ENCODE results near the gene RRAGB. TPM values are rescaled to one million over a fixed set of nuclear protein-coding genes. Genes with fewer than 3 reads are reported as not detected.

Gene RRAGB
- total RNA-seq, 2 donors from 2014 or later = 15.5 to 23.0 TPM

DNA sequence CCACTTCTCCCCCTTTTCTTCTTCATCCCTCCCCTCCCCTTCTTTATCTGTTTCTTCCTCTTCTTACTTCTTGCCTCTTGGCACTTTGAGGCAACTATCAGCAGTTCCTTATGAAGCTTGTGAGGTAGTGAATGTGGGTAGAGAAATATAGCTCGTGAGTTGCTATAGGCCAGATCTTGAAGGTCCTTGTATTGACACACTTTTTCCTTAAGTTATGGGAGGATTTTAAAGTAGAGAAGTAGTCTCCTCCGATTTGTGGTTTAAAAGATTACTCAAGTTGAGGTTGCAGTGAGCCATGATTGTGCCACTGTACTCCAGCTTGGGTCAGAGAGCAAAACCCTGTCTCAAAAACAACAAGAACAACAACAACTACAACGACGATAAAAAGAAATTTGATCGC lies 3.4 kb upstream of the RRAGB start:
- H3K27ac Mint-ChIP-seq = no peak overlapping the region
- H3K36me3 Mint-ChIP-seq (ENCODE audit: low read depth) = no peaks in the 10 kb centered on the region
- H3K4me3 ChIP-seq (ENCODE audit: low read length) = no peak overlapping the region
- peaks cover 85% of the 10 kb centered on the region for H3K9me3 Mint-ChIP-seq
- no peak overlapping the region for H3K4me3 Mint-ChIP-seq
- H3K9me3 ChIP-seq (ENCODE audit: control insufficient read depth, low read length) = peaks cover 13% of the 10 kb centered on the region
- no peaks in the 10 kb centered on the region for H3K36me3 ChIP-seq (ENCODE audit: control insufficient read depth, insufficient read depth, low read length)
- no peak for DNase-seq
- H3K4me1 Mint-ChIP-seq = peaks cover 6% of the 10 kb centered on the region
- H3K4me1 ChIP-seq (ENCODE audit: control insufficient read depth, insufficient read depth, low read length) = no peaks in the 10 kb centered on the region
- H3K27me3 ChIP-seq (ENCODE audit: control insufficient read depth, insufficient read depth, low read length, poor library complexity, severe bottlenecking) = no peaks in the 10 kb centered on the region
- H3K27ac ChIP-seq (ENCODE audit: low read depth, low read length) = no peak overlapping the region
- 75% methylated on average over 5 of the region's 5 CpGs; no CpG with 5 or more reads in 1 of the 2 experiments for WGBS, 2 experiments (ENCODE audit: insufficient coverage in 1 of 2, insufficient read length in 1 of 2)
- TF ChIP-seq CTCF (conservative IDR thresholded peaks at IDR 0.05) = no peak
- H3K9ac ChIP-seq (ENCODE audit: extremely low read depth, low read length, poor library complexity, severe bottlenecking) = no peak overlapping the region
- no peaks in the 10 kb centered on the region for H3K27me3 Mint-ChIP-seq (ENCODE audit: insufficient read depth)

GRCh38 chrX:55715847-55716246 lies 1.7 kb upstream of the RRAGB start:
- peaks cover 7% of the 10 kb centered on the region for H3K9me3 ChIP-seq (ENCODE audit: control insufficient read depth, low read length)
- no peaks in the 10 kb centered on the region for H3K27me3 ChIP-seq (ENCODE audit: control insufficient read depth, insufficient read depth, low read length, poor library complexity, severe bottlenecking)
- 70% methylated on average over 7 of the region's 7 CpGs; no CpG with 5 or more reads in 1 of the 2 experiments for WGBS, 2 experiments (ENCODE audit: insufficient coverage in 1 of 2, insufficient read length in 1 of 2)
- H3K27ac ChIP-seq (ENCODE audit: low read depth, low read length) = no peak overlapping the region
- Mint-ChIP-seq H3K36me3 (ENCODE audit: low read depth) (peaks cover 4% of the 10 kb centered on the region), H3K9me3 (peaks cover 78% of the 10 kb centered on the region), H3K4me1 (peaks cover 6% of the 10 kb centered on the region), H3K27ac (no peak overlapping the region), H3K27me3 (ENCODE audit: insufficient read depth) (no peaks in the 10 kb centered on the region), H3K4me3 (no peak overlapping the region)
- H3K9ac ChIP-seq (ENCODE audit: extremely low read depth, low read length, poor library complexity, severe bottlenecking) = no peak overlapping the region
- TF ChIP-seq CTCF (conservative IDR thresholded peaks at IDR 0.05) = peak; percentile 40
- peaks cover 9% of the 10 kb centered on the region for H3K36me3 ChIP-seq (ENCODE audit: control insufficient read depth, insufficient read depth, low read length)
- H3K4me3 ChIP-seq (ENCODE audit: low read length) = no peak overlapping the region
- peak; percentile 58 for DNase-seq
- H3K4me1 ChIP-seq (ENCODE audit: control insufficient read depth, insufficient read depth, low read length) = no peaks in the 10 kb centered on the region

DNA sequence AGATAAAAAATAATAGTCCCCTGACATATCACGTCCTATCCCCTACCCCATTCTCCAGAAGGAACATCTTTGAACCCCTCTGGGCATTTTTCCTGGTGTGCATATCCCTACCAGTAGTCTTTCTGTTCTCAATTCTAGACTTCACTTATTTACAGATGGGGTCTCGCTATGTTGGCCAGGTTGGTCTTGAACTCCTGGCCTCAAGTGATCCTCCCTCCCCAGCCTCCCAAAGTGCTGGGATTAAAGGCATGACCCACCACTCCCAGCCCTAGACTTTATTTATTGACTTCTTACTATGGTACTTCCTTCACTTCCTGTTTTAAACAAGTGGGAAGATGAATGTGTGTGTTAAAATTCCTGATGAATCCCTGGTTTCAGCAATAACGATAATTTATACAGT lies 612 bp upstream of the RRAGB start:
- Mint-ChIP-seq H3K27me3 (ENCODE audit: insufficient read depth) (no peaks in the 10 kb centered on the region), H3K36me3 (ENCODE audit: low read depth) (peaks cover 8% of the 10 kb centered on the region), H3K27ac (no peak overlapping the region), H3K4me3 (peak overlapping the region; percentile 79), H3K4me1 (peaks cover 10% of the 10 kb centered on the region), H3K9me3 (peaks cover 74% of the 10 kb centered on the region)
- H3K36me3 ChIP-seq (ENCODE audit: control insufficient read depth, insufficient read depth, low read length) = peaks cover 18% of the 10 kb centered on the region
- H3K9ac ChIP-seq (ENCODE audit: extremely low read depth, low read length, poor library complexity, severe bottlenecking) = no peak overlapping the region
- no peak for DNase-seq
- peaks cover 7% of the 10 kb centered on the region for H3K9me3 ChIP-seq (ENCODE audit: control insufficient read depth, low read length)
- WGBS, 2 experiments (ENCODE audit: insufficient coverage in 1 of 2, insufficient read length in 1 of 2) = 54% methylated on average over 3 of the region's 3 CpGs; no CpG with 5 or more reads in 1 of the 2 experiments
- no peaks in the 10 kb centered on the region for H3K4me1 ChIP-seq (ENCODE audit: control insufficient read depth, insufficient read depth, low read length)
- H3K4me3 ChIP-seq (ENCODE audit: low read length) = peak overlapping the region; percentile 94
- H3K27me3 ChIP-seq (ENCODE audit: control insufficient read depth, insufficient read depth, low read length, poor library complexity, severe bottlenecking) = no peaks in the 10 kb centered on the region
- no peak for TF ChIP-seq CTCF (conservative IDR thresholded peaks at IDR 0.05)
- no peak overlapping the region for H3K27ac ChIP-seq (ENCODE audit: low read depth, low read length)
